NCI-H446 (cell line): ENCODE data around the gene MGAT5B.
"Not testable (repeated sequence)": the region's sequence is repeated elsewhere in the genome, so short reads cannot be mapped to it uniquely, and the experiment has no call there.

ENCODE experiments used
- DNase-seq, 2 experiments: peaks; one replicate each; lab custom pipeline; 2025; lab: John Stamatoyannopoulos, UW

Gene MGAT5B

GRCh38 chr17:76868176-76868668 lies at the start of gene MGAT5B:
Gene MGAT5B, plus strand, starts transcription at chr17:76868404. Its CDS starts 626 bp downstream, at chr17:76869030.
- DNase-seq: peak; percentile 57 to 92

- peak in 1 of 2 experiments; percentile 48 for DNase-seq
These were observed 48.2 kb upstream of the MGAT5B start for GRCh38 chr17:76820039-76820438.

GRCh38 chr17:76820561-76820960 lies 47.6 kb upstream of the MGAT5B start:
- peak; percentile 84 to 97 for DNase-seq

GRCh38 chr17:76822184-76822778 lies 45.9 kb upstream of the MGAT5B start:
- peak in 1 of 2 experiments; percentile 34 for DNase-seq

GRCh38 chr17:76824093-76824492 lies 44.1 kb upstream of the MGAT5B start:
- no peak for DNase-seq

GRCh38 chr17:76826330-76827068 lies 41.7 kb upstream of the MGAT5B start:
- no peak for DNase-seq

- no peak for DNase-seq
These were observed 40.5 kb upstream of the MGAT5B start for GRCh38 chr17:76827736-76828135.

- DNase-seq: no peak
These were observed 37.1 kb upstream of the MGAT5B start for GRCh38 chr17:76830987-76831715.

- DNase-seq: no peak
These were observed 35.1 kb upstream of the MGAT5B start for GRCh38 chr17:76833034-76833644.

- no peak for DNase-seq
These were observed 34.5 kb upstream of the MGAT5B start for GRCh38 chr17:76833747-76834146.

GRCh38 chr17:76834870-76835269 lies 33.3 kb upstream of the MGAT5B start:
- no peak for DNase-seq

- no peak for DNase-seq
These were observed 27.8 kb upstream of the MGAT5B start for GRCh38 chr17:76840443-76840767.

- DNase-seq: no peak
These were observed 27.1 kb upstream of the MGAT5B start for GRCh38 chr17:76840884-76841775.

GRCh38 chr17:76841776-76842405 lies 26.3 kb upstream of the MGAT5B start:
- DNase-seq: no peak

- not testable (repeated sequence) for DNase-seq
These were observed 25.1 kb upstream of the MGAT5B start for GRCh38 chr17:76843068-76843467.

GRCh38 chr17:76843703-76844484 lies 24.3 kb upstream of the MGAT5B start:
- no peak for DNase-seq

GRCh38 chr17:76844485-76844829 lies 23.7 kb upstream of the MGAT5B start:
- no peak for DNase-seq

GRCh38 chr17:76844846-76845245 lies 23.4 kb upstream of the MGAT5B start:
- DNase-seq: no peak

- DNase-seq: no peak
These were observed 22.6 kb upstream of the MGAT5B start for GRCh38 chr17:76845541-76846017.

- no peak for DNase-seq
These were observed 21.2 kb upstream of the MGAT5B start for GRCh38 chr17:76847031-76847430.
